ENCODE measurements around the gene PSD4.

GRCh38 chr2:113196839-113197238 is 23.1 kb downstream of the PSD4 start:
- no peak for TF ChIP-seq CTCF (IDR thresholded peaks at IDR 0.05)
- no peak for TF ChIP-seq POLR2A (IDR thresholded peaks at IDR 0.05)

All from adrenal gland (tissue), 5 donors.